ENCODE measurements around the gene CTNNA3.

DNA sequence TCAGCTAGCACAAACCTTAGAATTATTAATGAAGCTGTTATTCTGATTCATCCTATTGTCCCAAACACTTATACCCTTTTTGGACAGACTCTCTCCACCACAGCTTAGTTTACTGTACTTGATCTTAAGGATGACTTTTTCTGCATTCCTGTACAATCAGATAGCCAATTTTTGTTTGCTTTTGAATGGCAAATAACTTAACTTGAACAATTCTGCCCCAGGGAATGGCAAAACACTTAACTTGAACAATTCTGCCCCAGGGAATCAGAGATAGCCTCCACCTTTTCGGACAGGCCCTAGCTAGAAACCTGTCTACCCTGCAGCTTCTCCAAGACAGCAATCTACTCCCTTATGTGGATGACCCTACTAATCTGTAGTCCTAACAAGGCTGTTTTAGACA lies 1438.2 kb downstream of the CTNNA3 start:
- TF ChIP-seq EZH2phosphoT487 (IDR thresholded peaks at IDR 0.05; ENCODE audit: borderline replicate concordance) = no peak
- TF ChIP-seq, protein P1, sequence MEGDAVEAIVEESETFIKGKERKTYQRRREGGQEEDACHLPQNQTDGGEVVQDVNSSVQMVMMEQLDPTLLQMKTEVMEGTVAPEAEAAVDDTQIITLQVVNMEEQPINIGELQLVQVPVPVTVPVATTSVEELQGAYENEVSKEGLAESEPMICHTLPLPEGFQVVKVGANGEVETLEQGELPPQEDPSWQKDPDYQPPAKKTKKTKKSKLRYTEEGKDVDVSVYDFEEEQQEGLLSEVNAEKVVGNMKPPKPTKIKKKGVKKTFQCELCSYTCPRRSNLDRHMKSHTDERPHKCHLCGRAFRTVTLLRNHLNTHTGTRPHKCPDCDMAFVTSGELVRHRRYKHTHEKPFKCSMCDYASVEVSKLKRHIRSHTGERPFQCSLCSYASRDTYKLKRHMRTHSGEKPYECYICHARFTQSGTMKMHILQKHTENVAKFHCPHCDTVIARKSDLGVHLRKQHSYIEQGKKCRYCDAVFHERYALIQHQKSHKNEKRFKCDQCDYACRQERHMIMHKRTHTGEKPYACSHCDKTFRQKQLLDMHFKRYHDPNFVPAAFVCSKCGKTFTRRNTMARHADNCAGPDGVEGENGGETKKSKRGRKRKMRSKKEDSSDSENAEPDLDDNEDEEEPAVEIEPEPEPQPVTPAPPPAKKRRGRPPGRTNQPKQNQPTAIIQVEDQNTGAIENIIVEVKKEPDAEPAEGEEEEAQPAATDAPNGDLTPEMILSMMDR (conservative IDR thresholded peaks at IDR 0.05; ENCODE audit: low read length) = no peak
